HPDE6-E6E7 (cell line): Measurements from ENCODE around the gene MRPS21.

Experiments
- DNase-seq: peaks from one replicate; pipeline ENCODE4 v3.0.0; 2011; ENCODE audit warnings: missing footprints; ENCODE audit errors: extremely low spot score

Gene MRPS21

GRCh38 chr1:150293433-150294253 is at the start of gene MRPS21:
MRPS21 (plus strand) TSS chr1:150293861; CDS start chr1:150294367, 506 bp downstream.
- peak; percentile 80 for DNase-seq

- no peak for DNase-seq
Observed at GRCh38 chr1:150249936-150250335, 43.7 kb upstream of the MRPS21 start.

GRCh38 chr1:150256198-150256553 is 37.5 kb upstream of the MRPS21 start:
- no peak for DNase-seq

GRCh38 chr1:150256554-150257341 is 36.9 kb upstream of the MRPS21 start:
- DNase-seq: no peak

GRCh38 chr1:150257624-150258585 is 35.8 kb upstream of the MRPS21 start, which contains the start of gene CA14:
CA14 (plus strand) TSS chr1:150257774; CDS start chr1:150258129, 355 bp downstream.
- DNase-seq: no peak

GRCh38 chr1:150259217-150259616 is 34.4 kb upstream of the MRPS21 start:
- DNase-seq: no peak

DNA sequence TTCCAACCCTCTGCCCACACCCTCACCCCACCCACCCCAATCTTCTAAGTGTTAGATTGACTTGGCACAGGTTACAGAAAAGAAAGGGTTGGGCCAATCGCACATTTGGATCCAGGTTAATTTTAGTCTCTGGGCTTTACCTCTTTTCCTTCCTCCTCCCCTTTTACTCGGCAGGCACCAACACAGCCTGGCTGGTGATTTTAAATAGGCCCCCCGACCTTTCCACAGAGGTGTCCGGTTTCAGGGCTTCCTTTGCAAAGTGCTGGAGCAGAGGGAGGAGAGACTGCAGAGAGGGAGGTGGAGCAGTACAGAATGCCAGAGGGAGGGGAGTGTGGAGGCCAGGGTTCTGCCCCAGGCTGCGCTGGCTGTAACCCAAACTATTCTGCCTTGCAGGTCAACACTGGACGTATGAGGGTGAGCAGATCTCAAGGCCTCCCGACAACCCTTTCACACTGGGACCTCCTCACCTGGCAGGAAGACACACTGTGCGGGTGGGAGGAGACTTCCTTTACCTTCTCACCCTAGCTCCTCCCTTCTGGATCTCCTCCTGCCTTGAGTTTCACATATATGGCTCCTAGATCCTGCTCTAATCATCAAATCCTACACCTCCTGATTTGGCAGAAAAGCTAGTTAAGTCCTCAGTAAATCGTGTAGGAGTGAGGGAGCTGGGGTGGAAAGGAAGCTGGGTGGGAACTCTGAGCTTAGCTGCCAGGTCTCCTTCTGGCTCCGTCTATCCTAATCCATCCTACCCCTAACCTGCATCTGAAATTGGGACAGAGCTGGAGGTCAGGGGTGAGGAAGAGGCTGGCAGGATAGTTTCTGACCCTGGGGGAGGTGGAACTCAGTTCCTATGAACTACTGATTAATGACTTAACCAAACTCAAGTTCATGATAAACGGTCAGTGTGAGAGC is 33.6 kb upstream of the MRPS21 start:
- peak; percentile 66 for DNase-seq

DNA sequence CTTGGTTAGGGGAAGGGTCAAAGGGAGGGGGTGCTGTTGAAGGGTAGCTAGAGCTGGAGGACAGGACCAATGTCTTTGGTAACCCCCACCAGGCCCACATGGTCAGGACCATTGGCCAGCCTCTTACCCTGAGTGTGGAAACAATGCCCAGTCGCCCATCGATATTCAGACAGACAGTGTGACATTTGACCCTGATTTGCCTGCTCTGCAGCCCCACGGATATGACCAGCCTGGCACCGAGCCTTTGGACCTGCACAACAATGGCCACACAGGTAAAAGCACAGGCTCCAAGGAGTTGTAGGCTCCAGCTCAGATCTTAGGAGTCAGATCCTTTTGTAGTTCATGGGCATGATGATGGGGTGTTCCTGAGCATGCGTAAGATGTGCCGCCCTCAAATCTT is 32.3 kb upstream of the MRPS21 start:
- DNase-seq: no peak

GRCh38 chr1:150262388-150263320 is 31.0 kb upstream of the MRPS21 start:
- peak; percentile 61 for DNase-seq

- no peak for DNase-seq
Observed at GRCh38 chr1:150263549-150263948, 30.1 kb upstream of the MRPS21 start.

DNA sequence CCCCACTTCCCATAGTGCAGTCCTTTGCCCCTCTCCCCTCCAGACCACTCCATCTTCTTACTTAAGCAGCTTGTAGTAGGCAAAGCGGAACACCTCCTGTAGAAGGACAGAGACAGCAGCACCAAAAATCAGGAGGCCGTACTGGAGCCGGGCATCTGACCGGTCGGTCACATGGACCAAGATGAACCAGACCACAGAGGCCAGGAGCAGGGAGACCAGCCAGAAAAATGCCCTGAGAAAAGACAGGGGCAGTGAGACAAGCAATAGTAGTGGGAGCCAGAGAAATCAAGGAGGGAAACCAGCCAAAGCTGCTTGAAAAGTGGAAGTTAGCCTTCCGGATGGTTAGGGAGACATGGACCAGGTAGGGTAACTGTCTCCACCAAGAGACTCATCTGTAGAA is 25.8 kb upstream of the MRPS21 start:
- DNase-seq: no peak

- no peak for DNase-seq
Observed at GRCh38 chr1:150268340-150268704, 25.3 kb upstream of the MRPS21 start.

- peak; percentile 98 for DNase-seq
Observed at GRCh38 chr1:150268705-150269403, 24.8 kb upstream of the MRPS21 start, which contains the start of gene APH1A. APH1A (minus strand) TSS chr1:150269016; CDS start chr1:150268810, 206 bp downstream.

DNA sequence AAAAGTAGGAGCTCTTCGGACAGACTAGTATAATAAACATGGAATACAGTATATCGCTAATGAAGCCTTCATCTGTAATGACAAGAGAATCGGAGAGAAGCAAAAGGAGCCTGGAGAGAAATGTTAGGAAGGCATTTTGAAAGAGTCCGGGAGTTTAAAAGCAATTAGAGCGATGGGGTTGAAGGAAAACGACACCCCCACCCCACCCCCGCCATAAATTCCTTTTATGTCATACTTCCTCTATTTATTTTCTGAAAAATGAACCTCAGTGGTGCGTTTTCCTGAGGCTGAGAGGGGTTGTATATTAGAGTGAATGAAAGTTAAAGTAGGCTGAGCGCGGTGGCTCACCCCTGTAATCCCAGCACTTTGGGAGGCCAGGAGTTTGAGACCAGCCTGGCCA is 24.2 kb upstream of the MRPS21 start:
- DNase-seq: no peak

DNA sequence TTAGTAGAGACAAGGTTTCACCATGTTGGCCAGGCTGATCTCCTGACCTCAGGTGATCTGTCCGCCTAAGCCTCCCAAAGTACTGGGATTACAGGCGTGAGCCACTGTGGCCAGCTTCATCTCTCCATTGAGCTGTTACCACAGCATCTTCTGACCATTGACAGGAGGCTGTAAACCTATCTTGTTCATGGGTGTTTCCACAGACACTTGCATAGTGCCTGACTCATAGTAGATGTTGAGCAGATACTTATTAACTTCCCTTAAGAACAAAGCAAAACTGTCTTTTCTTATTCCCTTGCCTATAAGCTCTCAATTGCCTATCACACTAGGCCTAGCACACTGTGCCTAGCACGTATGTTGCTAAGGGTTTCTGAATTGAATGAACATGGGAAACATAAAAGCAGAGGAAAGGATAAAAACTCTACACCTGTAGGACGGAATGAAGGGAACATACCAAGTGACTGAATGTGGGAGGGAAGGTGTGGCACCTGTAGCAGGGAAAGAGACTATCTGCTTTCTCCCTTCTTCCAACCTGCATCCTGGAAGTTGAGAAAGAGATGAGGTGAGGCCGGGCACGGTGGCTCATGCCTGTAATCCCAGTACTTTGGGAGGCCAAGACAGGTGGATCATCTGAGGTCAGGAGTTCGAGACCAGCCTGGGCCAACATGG is 22.2 kb upstream of the MRPS21 start:
- DNase-seq: no peak

DNA sequence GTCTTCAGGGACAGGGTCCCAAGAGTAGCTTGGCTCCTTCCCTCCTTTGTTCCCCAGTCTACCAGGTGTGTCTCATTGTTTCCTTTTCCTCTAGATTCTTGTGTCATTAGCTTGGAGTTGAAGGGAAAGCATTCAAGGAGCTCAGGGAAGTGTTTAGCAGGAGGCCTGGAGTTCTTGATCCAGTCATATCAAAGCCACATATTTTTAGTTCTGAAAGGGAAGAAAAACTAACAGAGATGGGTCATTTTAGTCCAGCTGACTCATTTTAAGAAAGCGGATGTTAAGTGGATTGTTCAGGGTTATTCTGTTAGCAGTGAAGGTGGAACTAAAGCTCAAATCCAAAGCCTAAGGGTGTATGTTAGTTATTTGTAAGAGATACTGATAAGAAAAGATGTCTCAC is 20.4 kb upstream of the MRPS21 start:
- no peak for DNase-seq

GRCh38 chr1:150280138-150280707 is 13.4 kb upstream of the MRPS21 start:
- no peak for DNase-seq

DNA sequence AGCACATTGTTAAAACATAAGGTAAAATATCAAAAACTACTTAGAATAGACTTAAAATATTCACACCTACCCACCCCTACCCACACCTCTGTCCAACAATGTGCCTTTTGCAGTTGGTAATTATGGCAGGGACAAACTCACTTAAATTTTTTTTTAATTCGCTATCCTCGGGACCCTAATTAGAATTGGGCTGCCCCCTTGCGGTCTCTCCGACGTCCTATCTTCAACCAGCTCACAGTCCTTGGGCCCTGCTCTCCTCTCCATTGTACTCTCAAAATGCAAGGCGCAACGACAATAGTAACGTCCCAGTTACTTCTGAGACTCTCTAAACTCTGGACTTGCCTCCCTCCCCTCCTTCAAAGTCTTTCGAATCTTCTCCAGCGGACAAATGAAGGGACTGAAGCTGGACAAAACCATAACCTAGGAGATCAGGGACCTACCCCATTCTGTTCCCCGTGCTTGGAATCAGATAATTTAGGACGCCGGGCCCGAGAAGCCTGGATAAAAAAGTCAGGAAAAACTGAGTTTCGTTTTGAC is 12.4 kb upstream of the MRPS21 start:
- DNase-seq: no peak
